Cardiac septum (tissue), 1 donor: ENCODE results near the gene OR5L2. TPM values are rescaled to one million over a fixed set of nuclear protein-coding genes. Genes with fewer than 3 reads are reported as not detected.
"Not testable (repeated sequence)": the region's sequence is repeated elsewhere in the genome, so short reads cannot be mapped to it uniquely, and the experiment has no call there.

Experiments used
- DNase-seq: peaks from one replicate; pipeline ENCODE4 v3.0.0-alpha.2; 2020; ENCODE audit warnings: low spot score
- intact Hi-C: fragments of 100-400 bp; cut with DNase I; formaldehyde crosslinking; loops from one replicate; pipeline ENCODE4 v1.14.0; 2022
- long read RNA-seq: library from polyadenylated mRNA; unstranded; transcript quantifications from one replicate; pipeline ENCODE4 v2.0.0, GENCODE V29; 2021
- total RNA-seq: library from RNA; stranded (reverse); fragmentation: NEBNext Ultra II Directional; extraction: Animal tissue kit (Norgen Biotek cat#: 25700); gene quantifications from one replicate; pipeline ENCODE4 v1.2.1, GENCODE V29; 2021
- donor health status: DM: no; HTN: no; CAD: no.

The OR5L2 gene
- total RNA-seq, result not detected
- long read RNA-seq, result 0 reads

GRCh38 chr11:55826919-55827318 is at the start of gene OR5L2:
OR5L2 (plus strand) TSS chr11:55827219; CDS start chr11:55827219, 0 bp downstream.
- no peak for DNase-seq
- intact Hi-C loops, result no loop called here

- no peak for DNase-seq
- intact Hi-C loops, result no loop called here
These were observed 35.4 kb upstream of the OR5L2 start for GRCh38 chr11:55791606-55792005.

DNA sequence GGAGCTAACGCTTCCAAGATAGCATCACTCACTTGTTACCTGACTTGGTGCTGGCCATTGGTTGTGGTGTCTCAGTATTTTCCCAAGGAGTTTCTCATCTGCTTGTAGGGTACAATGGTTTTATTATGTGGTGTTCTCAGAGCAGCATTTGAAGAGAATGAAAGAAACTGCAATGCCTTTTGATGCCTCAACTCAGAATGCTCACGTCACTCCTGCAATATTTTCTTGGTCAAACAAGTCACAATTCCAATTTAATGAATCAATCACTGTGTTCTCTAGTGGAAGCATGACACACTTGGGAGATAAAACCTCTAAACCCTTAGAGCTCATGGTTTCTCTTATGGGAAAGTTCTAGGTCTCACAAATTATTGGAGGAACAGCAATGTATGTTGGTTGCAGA is 33.7 kb upstream of the OR5L2 start:
- intact Hi-C loops, result no loop called here
- no peak for DNase-seq

GRCh38 chr11:55795256-55795655 is 31.8 kb upstream of the OR5L2 start, which contains the start of gene OR5D14:
OR5D14 (plus strand) TSS chr11:55795556; CDS start chr11:55795556, 0 bp downstream.
- DNase-seq, result no peak
- intact Hi-C loops, result no loop called here

- DNase-seq, result no peak
- intact Hi-C loops, result no loop called here
These were observed 20.8 kb upstream of the OR5L2 start for GRCh38 chr11:55806248-55806647.

DNA sequence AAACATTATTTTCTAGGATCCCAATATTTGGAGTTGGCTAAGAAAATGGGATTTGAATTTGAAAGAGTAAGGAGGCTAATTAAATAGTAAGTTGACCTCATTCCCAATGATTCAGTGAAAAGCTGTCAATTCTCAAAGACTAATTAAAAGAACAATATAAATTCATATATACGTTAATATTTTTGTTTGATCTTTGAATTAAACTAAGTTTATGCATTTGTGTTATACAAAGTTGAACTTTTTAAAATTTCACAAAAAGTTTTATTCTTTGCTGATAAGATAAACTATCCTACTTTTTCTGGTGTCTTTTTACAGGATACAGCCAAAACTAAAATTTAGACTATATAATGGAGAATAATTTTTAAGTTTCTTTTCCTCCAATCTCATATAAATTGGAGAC is 16.0 kb upstream of the OR5L2 start, which contains the start of gene OR5L1:
OR5L1 (plus strand) TSS at position 301 of the 400 bp plus-strand sequence. CDS start 100 bp downstream, outside the sequence.
- intact Hi-C loops, result no loop called here
- no peak for DNase-seq

DNA sequence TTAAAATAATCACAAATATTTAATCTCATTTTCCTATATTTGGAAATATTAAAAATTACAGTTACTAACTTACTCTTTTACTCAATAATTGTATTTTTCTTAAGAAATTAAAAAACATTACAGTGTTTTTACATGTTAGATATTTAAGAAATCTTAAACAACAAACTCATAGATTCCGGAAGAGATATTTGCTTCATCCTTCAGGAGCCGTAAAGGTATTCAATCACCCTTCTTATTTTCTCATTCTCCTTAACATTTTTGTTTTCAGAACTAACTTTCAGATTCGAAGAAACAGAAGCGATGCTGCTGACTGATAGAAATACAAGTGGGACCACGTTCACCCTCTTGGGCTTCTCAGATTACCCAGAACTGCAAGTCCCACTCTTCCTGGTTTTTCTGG is 7.7 kb upstream of the OR5L2 start, which contains the start of gene OR5D18:
OR5D18 (plus strand) TSS at position 301 of the 400 bp plus-strand sequence; CDS start at position 301, 0 bp downstream.
- no peak for DNase-seq
- intact Hi-C loops, result no loop called here

GRCh38 chr11:55838452-55838851 is 11.4 kb downstream of the OR5L2 start, which contains the start of gene OR5D16:
OR5D16 (plus strand) TSS chr11:55838752; CDS start chr11:55838752, 0 bp downstream.
- no peak for DNase-seq
- intact Hi-C loops, result no loop called here

DNA sequence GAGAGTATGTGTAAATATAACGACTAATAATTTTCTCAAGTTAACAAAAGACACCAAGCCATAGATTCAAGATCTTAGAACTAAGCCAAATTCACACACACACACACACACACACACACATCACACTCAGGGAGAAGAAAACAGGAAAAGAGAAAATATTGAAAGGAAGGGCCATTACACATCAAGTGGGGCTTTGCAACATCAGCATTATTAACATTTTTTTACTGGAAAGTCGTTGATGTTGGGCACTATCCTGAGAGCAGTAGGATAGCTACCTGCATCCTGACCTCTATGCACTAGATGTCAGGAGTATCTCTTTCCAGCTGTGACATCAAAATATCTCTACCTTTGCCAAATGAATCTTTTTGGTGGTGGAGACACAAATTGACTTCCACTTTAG is 20.4 kb downstream of the OR5L2 start:
- intact Hi-C loops, result no loop called here
- no peak for DNase-seq

DNA sequence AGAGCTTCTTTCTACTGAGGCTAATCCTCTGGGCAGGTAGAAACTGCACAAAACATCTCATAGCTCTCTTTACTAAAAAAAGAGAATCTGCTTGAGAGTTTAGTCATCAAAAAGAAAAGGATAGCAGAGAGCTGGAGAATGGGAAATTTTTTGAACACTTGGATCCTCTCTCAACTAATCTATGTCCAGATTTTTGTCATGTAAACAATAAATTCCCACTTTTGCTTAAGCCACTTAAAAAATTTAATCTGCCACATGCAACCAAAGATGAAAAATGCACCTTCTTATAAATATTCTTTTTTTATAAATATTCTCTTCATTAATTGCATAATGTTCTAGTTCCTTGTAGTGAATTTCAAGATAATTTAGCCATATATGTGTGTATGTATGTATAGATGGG is 22.0 kb downstream of the OR5L2 start:
- intact Hi-C loops, result no loop called here

DNA sequence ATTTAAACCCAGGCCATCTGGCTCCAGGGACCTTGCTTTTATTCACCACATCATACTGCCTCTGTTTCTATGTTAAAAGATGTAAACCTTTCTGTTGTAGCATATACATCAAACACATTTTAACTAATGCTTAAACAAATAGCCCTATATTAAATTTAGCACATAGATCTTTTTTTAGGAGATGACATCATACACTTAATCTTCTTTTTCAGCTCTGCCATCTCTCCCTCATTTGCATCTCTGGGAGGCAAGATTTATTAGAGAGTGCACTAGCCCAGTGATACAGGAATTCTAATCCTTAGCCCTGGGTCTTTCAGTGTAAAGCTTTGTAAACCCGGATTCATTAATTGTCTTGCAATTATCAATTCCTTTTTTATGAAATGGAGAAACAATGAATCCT is 25.1 kb downstream of the OR5L2 start:
- intact Hi-C loops, result no loop called here
- DNase-seq, result no peak

More for the DNA sequence above, 22.0 kb downstream of the OR5L2 start:
- no peak for DNase-seq

- DNase-seq, result no peak
- intact Hi-C loops, result no loop called here
These were observed 27.7 kb downstream of the OR5L2 start for GRCh38 chr11:55854704-55855103.

- intact Hi-C loops, result not testable (repeated sequence)
These were observed 40.3 kb downstream of the OR5L2 start for GRCh38 chr11:55867354-55867753.

DNA sequence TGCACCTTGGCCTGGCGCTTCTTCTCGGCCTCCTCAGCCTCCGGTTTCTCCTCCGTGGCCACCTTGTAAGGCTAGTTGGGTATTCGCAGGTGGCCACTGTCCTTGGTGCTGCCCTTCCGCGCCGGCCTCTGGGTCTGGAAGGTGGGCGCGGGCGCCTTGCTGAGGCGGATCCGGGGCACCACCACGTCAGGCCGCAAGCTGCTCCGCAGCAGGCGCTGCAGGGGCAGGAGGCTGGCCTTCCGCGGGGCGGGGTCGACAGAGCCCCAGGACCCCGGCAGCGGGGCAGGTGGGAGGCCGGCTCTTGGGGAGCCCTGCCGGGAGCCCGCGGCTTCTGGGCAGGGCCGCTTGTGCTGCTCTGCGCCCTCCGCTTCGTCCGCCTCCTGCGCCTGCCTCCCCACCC is 45.7 kb downstream of the OR5L2 start:
- DNase-seq, intact Hi-C loops: not testable (repeated sequence)

More at GRCh38 chr11:55867354-55867753, 40.3 kb downstream of the OR5L2 start:
- DNase-seq, result not testable (repeated sequence)

- intact Hi-C loops, DNase-seq: not testable (repeated sequence)
These were observed 46.1 kb downstream of the OR5L2 start for GRCh38 chr11:55873146-55873545.

Other genes starting within 250 kb of the OR5L2 start
- gene OR4C11, start 219.6 kb upstream of the OR5L2 start, total RNA-seq, result not detected
- not detected for gene OR4P4, start 192.1 kb upstream of the OR5L2 start, total RNA-seq
- gene OR4S2, start 178.9 kb upstream of the OR5L2 start, total RNA-seq, result not detected
- not detected for gene OR4C6, start 165.0 kb upstream of the OR5L2 start, total RNA-seq
- not detected for gene OR5D13, start 53.8 kb upstream of the OR5L2 start, total RNA-seq
- gene OR5D14, start 31.7 kb upstream of the OR5L2 start, total RNA-seq, result not detected
- gene OR5L1, start 15.9 kb upstream of the OR5L2 start, total RNA-seq, result not detected
- not detected for gene OR5D18, start 7.6 kb upstream of the OR5L2 start, total RNA-seq
- not detected for gene OR5D16, start 11.5 kb downstream of the OR5L2 start, total RNA-seq
- gene TRIM51, start 56.1 kb downstream of the OR5L2 start, total RNA-seq, result not detected
- not detected for gene OR5W2, start 87.4 kb downstream of the OR5L2 start, total RNA-seq
- gene OR5I1, start 109.2 kb downstream of the OR5L2 start, total RNA-seq, result not detected
- not detected for gene OR10AG1, start 142.7 kb downstream of the OR5L2 start, total RNA-seq
- not detected for gene OR5F1, start 167.4 kb downstream of the OR5L2 start, total RNA-seq
- not detected for gene OR5AS1, start 200.4 kb downstream of the OR5L2 start, total RNA-seq